A549 (cell line): Measurements from ENCODE around the gene MAML2.

Experiments used
- CTCF ChIP-seq: fragments of >200 bp; sonication (Bioruptor Twin); formaldehyde crosslinking; IDR thresholded peaks from 3 replicates; pipeline ENCODE4 v1.5.1; 2016
- POLR2A ChIP-seq: IDR thresholded peaks from 2 replicates; pipeline ENCODE4 v1.6.1; 2012; ENCODE audit warnings: mild to moderate bottlenecking, low read length
- POLR2AphosphoS2 ChIP-seq: conservative IDR thresholded peaks from 2 replicates; pipeline ENCODE4 v1.6.1; 2012; ENCODE audit warnings: low read length, improper control_type of control experiment, inconsistent platforms

GRCh38 chr11:96004862-96005261, 338.1 kb downstream of the MAML2 start:
- TF ChIP-seq POLR2A, result no peak
- TF ChIP-seq CTCF, result no peak
- no peak for TF ChIP-seq POLR2AphosphoS2
